GM19328 (cell line): ENCODE data around the gene CRYL1.
A peak's percentile ranks its signal among the peaks of the same experiment; 100 is the strongest.

Experiments used
- ATAC-seq: cut with Tn5 transposase; IDR thresholded peaks from one replicate; pipeline ENCODE4 v1.9.1; 2021; ENCODE audit warnings: mild to moderate bottlenecking, moderate library complexity; ENCODE audit not compliant: unreplicated experiment

The CRYL1 gene

GRCh38 chr13:20534038-20534608 lies 8.5 kb upstream of the CRYL1 start:
- no peak for ATAC-seq

GRCh38 chr13:20528452-20528851 lies 2.8 kb upstream of the CRYL1 start:
- ATAC-seq: no peak

- no peak for ATAC-seq
Measured at GRCh38 chr13:20526664-20527063, 1.0 kb upstream of the CRYL1 start.

GRCh38 chr13:20525144-20525600 lies 485 bp downstream of the CRYL1 start:
- ATAC-seq: peak; percentile 8

GRCh38 chr13:20521364-20522115 lies 4.1 kb downstream of the CRYL1 start:
- no peak for ATAC-seq

DNA sequence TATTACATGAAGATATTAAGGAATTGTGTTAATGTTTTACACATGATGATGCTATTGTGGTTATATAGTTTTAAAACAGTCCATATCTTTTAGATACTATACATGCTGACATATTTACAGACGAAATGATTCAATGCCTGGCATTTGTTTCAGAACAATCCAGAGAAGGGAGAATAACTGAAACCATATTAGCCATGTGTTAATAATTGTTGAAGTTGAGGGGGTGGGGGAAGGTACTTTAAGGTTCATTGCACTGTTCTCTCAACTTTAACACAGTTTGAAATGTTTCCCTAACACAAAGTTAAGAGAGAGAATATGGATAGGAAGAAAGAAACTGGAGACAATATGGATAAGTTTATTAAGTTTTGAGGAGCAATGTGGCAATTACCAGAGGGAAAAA lies 5.8 kb downstream of the CRYL1 start:
- ATAC-seq: no peak

- ATAC-seq: no peak
Measured at GRCh38 chr13:20518660-20519100, 7.0 kb downstream of the CRYL1 start.

DNA sequence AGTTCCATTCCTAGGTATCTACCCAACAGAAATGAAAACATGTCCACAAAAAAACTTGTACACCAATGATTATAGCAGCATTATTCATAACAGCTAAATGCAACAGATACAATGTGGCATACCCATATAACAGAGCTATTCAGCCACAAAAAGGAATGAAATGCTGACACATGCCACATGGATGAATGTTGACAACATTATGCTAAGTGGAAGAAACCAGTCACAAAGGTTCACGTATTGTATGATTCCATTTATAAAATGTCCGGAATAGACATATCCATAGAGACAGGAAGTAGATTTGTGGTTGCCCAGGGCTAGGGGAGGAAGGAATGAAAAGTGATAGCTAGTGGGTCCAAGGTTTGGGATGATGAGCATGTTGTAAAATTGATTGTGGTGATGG lies 10.8 kb downstream of the CRYL1 start:
- no peak for ATAC-seq

GRCh38 chr13:20513466-20513995 lies 12.1 kb downstream of the CRYL1 start:
- ATAC-seq: no peak

GRCh38 chr13:20512042-20512683 lies 13.5 kb downstream of the CRYL1 start:
- no peak for ATAC-seq

DNA sequence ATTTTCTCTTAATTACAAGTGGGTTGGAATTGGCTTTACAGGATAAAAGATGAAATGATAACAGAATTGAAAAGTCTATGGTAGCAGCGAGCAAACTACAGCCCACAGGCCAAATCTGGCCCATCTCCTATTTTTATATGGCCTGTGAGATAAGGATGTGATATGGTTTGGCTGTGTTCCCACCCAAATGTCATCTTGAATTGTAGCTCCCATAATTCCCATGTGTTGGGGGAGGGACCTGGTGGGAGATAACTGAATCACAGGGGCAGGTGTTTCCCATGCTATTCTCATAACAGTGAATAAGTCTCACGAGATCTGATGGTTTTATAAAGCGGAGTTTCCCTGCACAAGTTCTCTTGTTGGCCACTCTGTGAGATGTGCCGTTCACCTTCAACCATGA lies 19.0 kb downstream of the CRYL1 start:
- no peak for ATAC-seq

DNA sequence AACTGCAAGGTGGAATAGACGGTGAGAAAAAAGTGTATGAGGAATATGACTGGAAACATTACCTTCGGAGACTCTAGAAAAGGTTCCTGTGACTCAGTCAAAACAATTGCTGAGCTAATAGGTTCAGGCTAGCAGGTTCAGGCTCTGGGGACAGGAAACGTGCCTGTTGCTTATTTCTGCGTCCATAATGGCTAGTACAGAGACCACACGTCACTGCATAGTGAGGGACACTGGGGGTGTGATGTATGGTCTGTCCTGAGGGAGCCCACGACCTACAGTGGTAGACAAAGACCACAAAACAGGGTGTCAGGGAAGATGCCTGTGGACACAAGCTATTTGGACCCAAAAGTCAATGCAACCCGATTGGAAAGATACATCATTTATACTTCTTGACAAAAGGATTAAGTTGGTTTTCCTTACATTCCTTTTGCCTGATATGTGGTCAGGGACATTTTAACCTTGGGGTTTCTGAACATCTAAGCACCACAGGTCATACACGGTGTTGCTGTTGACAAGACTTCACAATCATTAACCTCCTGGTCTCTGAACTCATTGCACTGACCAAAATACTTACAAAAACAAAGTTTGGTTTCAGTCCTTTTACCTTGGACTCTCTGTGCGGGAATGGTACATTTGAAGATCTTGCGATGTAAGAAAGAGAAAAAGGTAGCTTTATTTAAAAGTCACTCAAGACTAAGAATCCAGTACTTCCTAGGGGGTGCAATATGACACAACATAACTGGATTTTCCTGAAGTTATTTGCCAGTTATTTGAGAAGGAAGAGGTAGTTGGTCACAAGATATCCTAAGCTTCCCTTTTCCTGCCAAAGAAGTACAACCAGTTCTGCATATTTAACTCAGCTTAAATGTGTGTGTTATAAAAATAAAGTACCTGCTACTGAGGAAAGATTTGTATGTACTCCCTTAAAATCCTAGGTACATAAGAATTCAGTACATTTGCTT lies 20.0 kb downstream of the CRYL1 start:
- ATAC-seq: no peak

DNA sequence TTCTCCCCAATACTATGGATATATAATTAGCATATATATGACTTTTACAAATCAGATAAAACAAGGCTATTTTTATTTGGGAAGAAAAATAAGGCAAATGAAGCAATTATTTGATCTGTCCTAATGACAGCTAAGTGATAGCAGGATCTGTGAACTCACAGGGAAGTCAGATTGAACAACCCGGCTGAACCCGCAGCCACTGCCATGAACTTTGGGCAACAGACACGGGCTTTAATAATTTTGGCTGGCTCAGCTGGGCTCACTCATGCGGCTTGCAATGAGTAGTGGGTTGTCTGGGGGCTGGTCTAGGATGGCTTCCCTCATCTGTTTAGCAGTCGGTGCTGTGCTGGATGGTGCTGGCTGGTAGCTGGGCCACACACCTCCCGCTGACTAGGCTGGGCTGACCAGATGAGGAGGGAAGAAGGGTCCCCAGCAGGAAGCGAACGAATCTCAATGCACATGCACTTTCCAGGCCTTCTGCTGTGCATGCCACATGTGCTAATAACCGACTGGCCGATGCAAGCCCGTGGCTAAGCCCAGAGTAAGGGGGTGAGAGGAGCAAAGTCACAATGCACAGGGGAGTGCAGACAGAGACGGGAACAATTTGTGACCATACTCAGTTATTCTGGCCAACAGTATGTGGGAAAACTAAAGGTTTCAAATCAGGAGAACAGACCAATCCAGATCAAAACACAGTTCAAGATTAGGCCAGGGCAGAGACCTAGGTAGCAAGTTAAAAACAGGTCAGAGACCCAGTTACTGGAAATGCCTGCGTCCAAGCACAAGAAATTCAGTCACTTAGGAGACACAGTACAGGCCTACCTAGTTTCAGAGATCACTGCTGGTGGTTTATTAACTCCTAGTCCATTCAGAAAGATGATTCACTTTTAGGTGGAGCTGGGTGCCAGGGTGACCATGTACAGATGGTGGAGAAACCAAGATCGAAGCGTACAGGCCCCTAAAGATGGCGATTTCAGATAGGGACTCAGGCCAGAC lies 22.3 kb downstream of the CRYL1 start:
- ATAC-seq: no peak

DNA sequence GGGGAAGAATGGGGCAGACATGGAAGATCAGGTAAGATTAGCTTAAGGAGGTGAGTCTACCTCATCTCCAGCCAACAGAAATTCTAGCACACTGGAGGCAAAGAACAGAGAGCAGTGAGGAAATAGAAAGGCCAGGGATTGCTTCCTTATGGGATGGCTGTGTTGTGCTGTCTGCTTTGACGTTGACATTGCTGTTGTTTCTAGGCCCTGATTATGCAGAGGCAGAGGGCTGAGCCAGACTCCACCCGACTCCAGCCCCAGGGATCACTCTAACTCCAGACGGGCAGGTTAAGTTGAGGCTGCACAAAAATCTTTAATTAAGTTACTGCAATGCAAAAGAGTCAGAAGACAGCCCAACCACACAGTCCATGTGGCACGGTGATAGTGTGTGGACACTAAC lies 24.1 kb downstream of the CRYL1 start:
- no peak for ATAC-seq

GRCh38 chr13:20501120-20501519 lies 24.5 kb downstream of the CRYL1 start:
- ATAC-seq: no peak

- ATAC-seq: no peak
Measured at GRCh38 chr13:20499986-20500385, 25.7 kb downstream of the CRYL1 start.

GRCh38 chr13:20498659-20499058 lies 27.0 kb downstream of the CRYL1 start:
- no peak for ATAC-seq

GRCh38 chr13:20498129-20498528 lies 27.5 kb downstream of the CRYL1 start:
- ATAC-seq: no peak

DNA sequence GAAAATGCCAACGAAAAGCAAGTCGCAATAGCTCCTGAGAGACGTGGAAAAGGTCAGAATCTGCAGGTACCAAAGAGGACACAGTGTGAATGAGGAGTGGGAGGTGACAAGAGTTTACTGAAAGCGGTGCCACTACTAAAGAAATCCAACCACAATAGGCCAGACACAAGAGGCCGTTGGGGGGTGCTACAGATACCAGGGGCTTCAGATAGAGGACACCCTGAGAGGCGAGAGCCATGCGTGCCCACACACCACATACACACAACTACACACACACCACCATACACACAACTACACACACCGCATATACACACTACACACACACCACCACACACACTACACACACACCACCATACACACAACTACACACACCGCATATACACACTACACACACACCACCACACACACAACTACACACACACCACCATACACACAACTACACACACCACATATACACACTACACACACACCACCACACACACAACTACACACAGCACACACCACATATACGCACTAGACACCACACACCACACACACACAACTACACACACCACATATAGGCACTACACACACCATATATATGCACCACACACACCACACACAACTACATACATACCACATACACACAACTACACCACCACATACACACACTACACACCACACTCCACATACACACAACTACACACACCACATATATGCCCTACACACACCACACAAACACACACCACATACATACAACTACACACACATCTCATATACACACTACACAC lies 28.5 kb downstream of the CRYL1 start:
- no peak for ATAC-seq
